GM12878 (cell line): ENCODE measurements around the gene HIVEP2.

ENCODE experiments used
- CTCF ChIP-seq, 3 experiments: IDR thresholded peaks in 2 of 3; conservative IDR thresholded peaks in 1 of 3; 2 replicates each; pipeline ENCODE4 v1.5.1; 2011; ENCODE audit warnings: low read depth in 3 of 3, low read length in 3 of 3, mild to moderate bottlenecking in 3 of 3, control low read depth in 2 of 3, moderate library complexity in 2 of 3, inconsistent platforms in 1 of 3, mixed read lengths in 1 of 3; ENCODE audit not compliant: control insufficient read depth in 2 of 3, insufficient read depth in 1 of 3; ENCODE audit errors: extremely low read depth in 1 of 3
- E4F1 ChIP-seq: fragments of 450-650 bp; IDR thresholded peaks from 2 replicates; pipeline ENCODE4 v1.6.1; 2018; ENCODE audit warnings: borderline replicate concordance, mild to moderate bottlenecking; ENCODE audit not compliant: partially characterized antibody
- NFYB ChIP-seq: IDR thresholded peaks from 2 replicates; pipeline ENCODE4 v1.6.1; 2011; ENCODE audit warnings: low read depth, mild to moderate bottlenecking, low read length, improper control_type of control experiment, moderate library complexity; ENCODE audit not compliant: insufficient read depth
- POLR2A ChIP-seq: IDR thresholded peaks from 2 replicates; pipeline ENCODE4 v1.6.1; 2011; ENCODE audit warnings: low read depth, mild to moderate bottlenecking, low read length
- POLR2AphosphoS5 ChIP-seq: IDR thresholded peaks from 2 replicates; pipeline ENCODE4 v1.6.1; 2011; ENCODE audit warnings: mild to moderate bottlenecking, low read length, inconsistent platforms
- STAT1 ChIP-seq: fragments of 450-650 bp; conservative IDR thresholded peaks from 2 replicates; pipeline ENCODE4 v1.6.1; 2014; ENCODE audit warnings: antibody characterized with exemption, mild to moderate bottlenecking

GRCh38 chr6:142985281-142985680, 40.3 kb upstream of the HIVEP2 start:
- TF ChIP-seq NFYB (no peak), STAT1 (no peak), POLR2AphosphoS5 (no peak), POLR2A (no peak), E4F1 (no peak), CTCF (IDR thresholded peaks at IDR 0.05 in 2 of 3, conservative IDR thresholded peaks at IDR 0.05 in 1 of 3; ENCODE audit: control insufficient read depth in 2 of 3, extremely low read depth in 1 of 3, insufficient read depth in 1 of 3, low read depth in 3 of 3, low read length in 3 of 3) (no peak)
